Left forelimb (tissue), 1 donor: ENCODE results near the gene AKT2.

Experiments
- DNase-seq: peaks from one replicate; pipeline ENCODE4 v3.0.0-alpha.2; 2018; ENCODE audit warnings: low spot score

The AKT2 gene

DNA sequence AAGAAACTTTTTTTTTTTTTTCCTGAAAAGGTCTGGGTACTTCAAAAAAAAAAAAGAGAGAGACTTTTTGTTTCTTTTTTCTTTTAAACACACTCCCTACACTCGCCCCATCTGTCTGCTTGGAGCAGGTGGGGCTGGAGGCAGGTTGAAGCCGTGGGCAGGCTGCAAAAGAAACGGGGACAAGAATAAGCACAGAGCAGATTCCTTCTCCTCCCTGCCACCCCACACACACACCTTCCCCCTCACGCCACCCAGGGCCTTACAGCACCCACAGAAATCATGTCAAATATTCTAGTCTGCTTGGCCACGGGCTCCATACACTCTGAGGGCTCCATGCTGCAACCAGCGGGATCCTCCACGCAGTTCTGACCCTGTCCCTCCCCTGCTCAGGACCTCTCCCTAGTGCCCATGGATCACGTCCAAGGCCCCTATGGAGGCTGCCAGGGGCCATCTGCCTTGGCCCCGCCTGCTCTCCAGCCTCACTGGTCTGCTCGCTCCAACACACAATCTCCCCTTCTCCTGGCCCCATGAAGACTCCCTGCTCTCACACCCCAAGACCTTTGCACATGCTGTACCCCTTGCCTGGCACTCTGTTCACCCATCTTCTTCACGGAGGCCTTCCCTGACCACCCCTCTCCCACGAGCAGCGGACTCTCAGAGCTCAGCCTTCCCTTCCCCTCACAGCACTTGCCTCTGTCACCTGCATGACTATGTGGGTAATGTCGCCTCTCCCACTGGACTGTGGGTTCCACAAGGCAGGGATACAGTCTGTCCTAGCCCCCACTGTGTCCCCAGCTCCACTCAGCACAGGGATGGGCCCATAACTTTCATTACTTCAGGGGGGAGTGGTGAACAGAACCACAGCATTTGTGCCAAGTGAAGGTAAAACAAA, 11.4 kb downstream of the AKT2 start:
- no peak for DNase-seq

GRCh38 chr19:40272261-40272660, 12.9 kb downstream of the AKT2 start:
- DNase-seq: no peak

DNA sequence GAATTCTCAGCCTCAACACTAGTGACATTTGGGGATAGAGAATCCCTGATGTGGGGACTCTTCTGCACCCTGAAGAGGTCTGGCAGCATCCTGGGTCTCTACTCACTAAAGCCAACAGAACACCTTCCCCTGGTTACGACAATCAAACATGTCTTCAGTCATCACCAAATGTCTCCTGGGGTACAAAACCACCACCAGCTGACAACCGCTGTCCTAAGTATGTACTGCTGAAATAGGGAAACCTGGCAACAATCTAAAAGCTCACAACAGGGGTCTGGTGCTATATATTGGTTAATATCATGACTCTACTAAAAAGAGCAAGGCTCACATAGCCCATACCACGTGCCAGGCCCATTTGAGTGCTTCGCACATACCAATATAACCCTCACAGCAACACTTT, 13.4 kb downstream of the AKT2 start:
- no peak for DNase-seq

- DNase-seq: no peak
Measured at GRCh38 chr19:40270362-40271089, 14.6 kb downstream of the AKT2 start.

DNA sequence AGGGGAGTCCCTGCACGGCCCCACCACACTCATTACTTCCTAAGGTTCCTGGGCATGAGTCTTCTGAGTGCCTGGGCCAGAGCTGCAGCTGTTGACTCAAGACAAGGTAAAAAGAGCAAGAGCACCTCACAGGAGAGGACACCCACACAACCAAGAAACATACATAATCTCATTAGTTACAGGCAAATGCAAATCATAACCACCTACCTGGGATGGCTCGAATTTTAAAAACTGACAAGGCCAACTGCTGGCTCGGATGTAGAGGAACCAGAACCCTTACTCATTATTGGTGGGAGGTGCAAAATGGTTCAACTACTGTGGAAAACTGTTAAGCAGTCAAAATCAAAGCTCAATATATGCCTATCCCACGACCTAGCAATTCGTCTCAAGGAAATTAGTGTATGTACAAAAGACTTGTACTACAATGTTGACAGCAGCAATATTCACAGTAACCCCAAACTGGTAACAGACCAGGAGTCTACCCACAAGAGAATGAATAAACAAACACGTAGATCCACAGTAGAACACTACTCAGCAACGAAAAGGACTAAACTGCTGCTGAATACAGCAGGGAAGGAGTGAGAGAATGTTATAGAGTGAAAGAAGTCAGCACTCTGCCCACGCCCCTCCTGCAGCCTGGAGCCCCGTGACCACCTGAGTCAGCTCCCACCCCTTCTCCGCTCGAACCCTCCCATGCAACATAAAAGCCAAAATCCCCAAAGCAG, 15.8 kb downstream of the AKT2 start:
- no peak for DNase-seq

DNA sequence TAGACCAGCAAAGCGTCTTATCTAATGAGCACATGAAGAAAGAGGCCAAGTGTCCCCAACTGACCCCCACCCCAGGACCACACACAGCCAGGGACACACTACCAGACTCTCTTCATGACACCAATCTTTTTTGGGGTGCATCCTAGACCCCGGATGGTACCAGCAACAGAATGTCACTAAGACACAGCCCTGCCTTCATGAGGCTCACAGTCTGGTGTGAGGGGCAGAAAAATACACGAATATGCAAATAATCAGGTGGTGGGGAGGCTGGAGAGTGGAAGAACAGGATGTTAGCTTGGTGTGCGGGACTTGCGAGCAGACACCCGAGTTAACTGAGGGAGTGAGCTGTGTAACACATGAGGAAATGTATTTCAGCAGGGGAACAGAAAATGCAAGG, 17.5 kb downstream of the AKT2 start:
- no peak for DNase-seq

DNA sequence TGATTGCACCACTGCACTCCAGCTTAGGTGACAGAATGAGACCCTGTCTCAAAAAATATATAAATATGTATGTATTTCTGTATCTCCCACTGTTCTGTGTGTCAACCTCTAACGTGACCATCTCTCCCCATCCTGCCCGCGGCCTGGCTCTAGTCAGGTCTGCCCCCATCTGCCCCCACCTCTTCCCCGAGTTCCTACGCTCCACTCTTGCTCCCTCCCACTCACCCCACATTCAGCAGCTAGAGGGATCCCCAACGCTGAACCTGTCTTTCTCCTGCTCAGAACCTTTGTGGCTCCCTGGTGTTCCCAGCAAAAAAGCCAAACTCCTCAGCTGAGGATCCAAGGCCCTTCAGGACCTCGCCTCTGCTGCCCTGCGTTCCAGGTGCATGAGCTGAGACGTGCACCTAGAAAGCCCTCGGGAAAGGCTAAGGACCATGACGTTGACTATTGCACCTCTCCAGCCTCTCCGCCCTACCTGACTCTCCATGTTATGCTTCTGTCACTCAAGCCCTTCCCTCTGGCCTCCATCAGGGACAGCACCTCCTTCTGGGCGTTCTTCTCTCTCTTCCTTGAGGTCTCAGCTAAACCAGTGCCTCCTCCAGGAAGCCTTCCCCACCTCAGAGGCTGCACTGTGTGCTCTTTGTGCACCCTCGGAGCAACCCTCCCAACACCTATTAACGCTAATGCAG, 18.1 kb downstream of the AKT2 start:
- no peak for DNase-seq

DNA sequence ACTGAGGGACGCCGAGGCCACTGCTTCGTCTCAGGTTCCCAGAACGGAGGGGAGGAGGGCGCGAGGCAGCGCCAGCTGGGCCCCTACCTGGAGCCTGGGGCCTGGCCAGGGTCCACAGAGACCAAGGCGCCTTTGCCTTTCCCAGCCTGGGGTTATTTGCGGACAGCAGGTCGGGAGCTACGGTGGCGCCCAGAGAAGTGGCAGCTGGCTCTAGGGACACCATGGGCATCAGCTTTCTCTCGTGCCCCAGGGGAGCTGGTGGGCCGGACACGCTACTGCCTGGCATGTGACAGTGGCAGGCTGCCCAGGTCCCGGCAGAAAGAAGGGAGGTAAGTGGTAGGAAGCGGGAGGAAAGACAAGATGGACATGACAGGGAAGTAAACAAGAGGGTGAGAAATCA, 19.0 kb downstream of the AKT2 start:
- DNase-seq: no peak

DNA sequence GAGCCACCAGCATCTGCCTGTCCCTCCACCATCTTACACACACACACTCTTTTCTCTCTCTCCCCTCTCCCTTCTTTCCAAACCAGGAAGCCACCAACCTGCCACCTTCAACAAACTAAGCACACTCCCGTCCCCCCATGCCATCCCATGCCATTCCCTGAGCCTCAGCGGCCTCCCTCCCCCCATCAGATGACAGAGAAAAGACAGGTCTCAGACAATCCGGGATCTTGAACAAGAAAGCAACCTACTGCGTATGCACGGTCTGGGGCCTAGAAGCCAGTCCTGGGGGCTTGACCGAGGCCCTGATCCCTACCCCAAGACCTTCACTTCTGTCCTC, 19.4 kb downstream of the AKT2 start:
- DNase-seq: no peak

DNA sequence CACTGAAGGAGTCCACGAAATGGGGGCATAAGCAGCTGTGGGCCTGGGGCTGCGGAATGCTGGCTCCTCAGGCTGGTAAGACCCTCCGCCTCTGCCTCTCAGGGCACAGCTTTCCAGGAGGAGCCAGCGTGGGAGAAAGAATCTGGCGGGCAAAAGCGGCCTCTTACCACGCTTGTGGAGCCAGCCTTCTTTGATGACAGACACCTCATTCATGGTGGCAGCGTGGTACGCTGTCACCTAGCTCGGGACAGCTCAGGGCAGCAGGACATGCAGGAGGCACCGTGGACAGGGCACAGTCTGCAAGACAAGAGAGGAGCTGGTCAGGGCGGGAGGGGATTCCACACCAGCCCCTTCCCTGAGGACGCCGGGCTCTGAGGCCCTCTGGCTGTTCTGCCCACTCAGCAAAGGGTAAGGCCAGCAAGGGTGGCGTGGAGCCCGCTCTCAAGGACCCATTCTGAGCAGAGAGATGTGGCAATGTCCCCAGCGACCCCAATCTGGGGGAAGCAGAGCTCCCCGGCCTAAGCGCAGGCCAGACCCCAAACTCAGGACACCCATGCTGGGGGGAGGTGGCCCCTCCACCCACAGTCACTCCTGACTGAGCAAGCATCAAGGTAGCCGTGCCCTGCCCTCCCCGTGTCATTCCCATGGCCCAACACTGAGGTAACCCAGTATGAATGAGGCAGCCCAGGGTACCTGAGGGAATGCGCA, 19.9 kb downstream of the AKT2 start:
- DNase-seq: no peak

DNA sequence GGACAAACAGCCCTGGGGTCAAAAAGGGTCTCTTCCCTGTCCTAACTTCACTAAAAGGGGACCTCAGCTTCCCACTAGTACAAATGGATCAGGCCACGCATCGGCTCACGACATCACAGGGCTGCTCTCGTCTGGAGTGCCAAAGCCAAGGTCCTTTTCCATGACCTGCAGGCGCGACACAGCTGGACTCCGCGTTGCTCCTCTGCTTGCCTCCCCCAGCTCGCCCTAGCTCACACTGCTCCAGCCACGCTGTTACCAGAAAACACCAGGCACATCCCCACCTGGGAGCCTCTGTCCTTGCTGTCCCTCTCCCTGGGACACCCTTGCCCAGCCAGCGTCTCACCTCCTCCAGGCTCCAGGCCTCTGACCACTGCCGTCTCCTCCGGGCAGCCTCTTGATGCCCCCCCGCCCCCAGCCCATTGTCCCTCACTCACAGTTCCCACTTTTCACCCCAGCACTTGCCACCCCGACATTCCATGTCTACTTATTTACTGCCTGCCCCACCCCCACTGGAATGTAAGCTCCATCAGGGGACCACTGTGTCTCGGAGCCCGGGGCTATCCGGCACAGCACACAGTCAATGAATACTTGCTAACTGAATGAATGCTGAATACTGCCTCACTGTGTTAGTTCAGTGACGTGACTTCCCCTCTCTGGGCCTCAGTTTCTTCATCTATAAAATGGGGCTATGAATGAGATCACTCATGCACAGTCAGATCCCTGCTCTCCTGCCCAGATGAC, 20.7 kb downstream of the AKT2 start:
- DNase-seq: no peak

- no peak for DNase-seq
Measured at GRCh38 chr19:40263440-40264313, 21.5 kb downstream of the AKT2 start.

DNA sequence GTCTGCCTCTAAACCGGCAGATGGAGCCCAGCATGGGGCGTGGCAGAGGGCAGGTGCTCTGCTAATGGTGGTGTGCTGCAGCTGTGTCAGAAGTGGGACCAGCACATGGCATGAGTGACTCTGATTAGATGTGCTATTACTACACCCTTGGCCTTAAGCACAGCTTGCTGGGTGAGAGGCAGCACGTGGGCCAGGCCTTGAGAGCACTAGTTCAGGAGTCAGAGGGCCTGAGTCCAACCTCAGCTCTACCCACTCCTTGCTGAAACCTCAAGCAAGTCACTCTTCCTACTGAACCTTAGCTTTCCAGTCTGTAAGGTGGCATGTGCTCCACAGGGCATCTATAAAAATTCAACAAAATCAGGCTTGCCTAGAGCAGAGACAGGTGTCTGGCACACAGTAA, 22.7 kb downstream of the AKT2 start:
- no peak for DNase-seq

DNA sequence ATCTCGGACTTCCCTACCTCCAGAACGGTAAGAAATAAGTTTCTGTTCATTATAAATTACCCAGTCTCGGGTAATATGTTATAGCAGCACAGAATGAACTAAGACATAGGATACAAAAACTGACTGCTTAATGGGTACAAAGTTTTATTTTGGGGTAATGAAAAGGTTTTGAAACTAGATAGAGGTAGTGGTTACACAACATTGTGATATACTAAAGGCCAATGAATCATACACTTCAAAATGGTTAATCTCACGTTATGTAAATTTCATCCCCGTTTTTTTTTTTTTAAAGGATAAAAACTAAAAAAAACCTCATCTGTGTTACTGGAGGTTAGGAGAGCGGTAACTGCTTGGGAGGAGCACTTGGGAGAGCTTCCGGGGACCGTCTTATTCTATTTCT, 23.5 kb downstream of the AKT2 start:
- DNase-seq: no peak

- DNase-seq: no peak
Measured at GRCh38 chr19:40257096-40257517, 28.0 kb downstream of the AKT2 start.

DNA sequence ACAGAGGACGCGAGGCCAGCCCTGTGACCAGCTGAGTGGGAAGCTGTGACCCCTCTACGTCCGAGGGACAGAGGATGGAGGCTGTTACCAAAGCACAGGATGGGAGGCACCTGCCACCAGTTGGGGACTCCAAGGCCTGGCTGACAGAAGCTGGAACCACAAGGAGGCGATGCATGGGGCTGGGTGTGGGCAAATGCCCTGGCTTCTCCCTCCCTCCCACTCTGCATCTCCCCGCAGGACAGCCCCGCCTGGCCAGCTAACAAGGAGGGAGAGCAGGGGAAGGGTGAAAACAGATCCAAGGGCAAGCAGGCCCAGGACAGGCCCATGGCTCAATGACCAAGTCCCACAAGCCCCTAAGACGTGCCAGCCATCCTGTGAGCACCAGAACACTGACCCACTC, 28.6 kb downstream of the AKT2 start:
- no peak for DNase-seq

- no peak for DNase-seq
Measured at GRCh38 chr19:40255619-40256166, 29.5 kb downstream of the AKT2 start.

GRCh38 chr19:40254714-40255418, 30.3 kb downstream of the AKT2 start:
- DNase-seq: no peak

DNA sequence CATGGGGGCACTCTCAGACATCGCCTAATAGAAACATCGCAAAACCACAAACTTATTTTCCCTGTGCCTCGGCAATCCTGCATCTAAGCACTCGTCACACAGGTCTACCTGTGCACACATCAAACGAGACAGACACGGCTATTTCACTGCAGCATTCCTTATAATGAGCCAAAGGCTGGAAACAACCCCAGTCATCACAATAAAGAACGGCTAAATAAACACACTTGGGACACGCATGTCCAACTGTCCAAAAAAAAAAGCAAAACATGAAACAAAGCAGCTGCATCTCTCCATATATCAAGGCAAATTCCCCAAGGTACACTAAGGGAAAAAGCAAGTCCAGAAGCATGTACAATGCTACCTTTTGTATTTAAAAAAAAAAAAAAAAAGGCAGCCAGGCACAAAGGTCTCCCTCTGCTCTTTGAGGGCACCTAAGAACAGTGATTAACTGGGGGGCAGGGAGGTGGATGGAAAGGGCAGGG, 31.5 kb downstream of the AKT2 start:
- DNase-seq: no peak
